HUES64 (cell line): ENCODE results near the gene SRSF3.

Experiments used
- H3K27ac ChIP-seq: 2 replicates; pipeline ENCODE4 v1.7.0; 2013; ENCODE audit warnings: low read depth, low read length, inconsistent platforms
- H3K27me3 ChIP-seq: 2 replicates; pipeline ENCODE4 v1.6.1; 2013; ENCODE audit warnings: mild to moderate bottlenecking, low read length; ENCODE audit not compliant: insufficient read depth
- H3K36me3 ChIP-seq: 2 replicates; pipeline ENCODE4 v1.6.1; 2013; ENCODE audit warnings: mild to moderate bottlenecking, low read length; ENCODE audit not compliant: insufficient read depth
- H3K4me1 ChIP-seq: 2 replicates; pipeline ENCODE4 v1.6.1; 2013; ENCODE audit warnings: mild to moderate bottlenecking, low read length, moderate library complexity; ENCODE audit not compliant: insufficient read depth
- H3K4me3 ChIP-seq: 2 replicates; pipeline ENCODE4 v1.5.1; 2013; ENCODE audit warnings: mild to moderate bottlenecking, low read length, moderate library complexity
- H3K9ac ChIP-seq: 2 replicates; pipeline ENCODE4 v1.6.1; 2013; ENCODE audit warnings: mild to moderate bottlenecking, low read depth, low read length
- H3K9me3 ChIP-seq: 2 replicates; pipeline ENCODE4 v1.6.1; 2013; ENCODE audit warnings: low read depth, low read length; ENCODE audit not compliant: insufficient read depth
- WGBS: fragments of 150-250, 120-280 bp; methylation state at CpG from one replicate; pipeline ENCODE4 v1.1.7; 2013; ENCODE audit warnings: missing lambda C conversion rate; 5-methylcytosine and 5-hydroxymethylcytosine counted together

SRSF3 gene

DNA sequence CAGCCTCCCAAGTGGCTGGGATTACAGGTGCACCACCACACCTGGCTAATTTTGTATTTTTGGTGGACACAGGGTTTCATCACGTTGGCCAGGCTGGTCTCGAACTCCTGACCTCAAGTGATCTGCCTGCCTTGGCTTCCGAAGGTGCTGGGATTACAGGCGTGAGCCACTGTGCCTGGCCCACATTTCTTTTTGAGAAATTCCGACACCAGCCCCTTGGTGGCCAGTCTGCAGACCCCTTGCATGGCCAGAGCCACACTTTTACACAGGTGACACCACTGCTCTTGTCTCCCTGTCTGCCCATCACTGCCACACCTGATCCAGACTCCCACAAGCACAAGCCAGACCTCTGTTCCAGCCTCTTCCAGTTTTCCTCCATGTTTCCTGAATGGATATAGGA is 33.0 kb downstream of the SRSF3 start:
- no peaks in the 10 kb centered on the region for H3K27me3 ChIP-seq
- no peak overlapping the region for H3K9ac ChIP-seq
- H3K4me3 ChIP-seq = no peak overlapping the region
- no peaks in the 10 kb centered on the region for H3K4me1 ChIP-seq
- H3K27ac ChIP-seq = no peak overlapping the region
- no peaks in the 10 kb centered on the region for H3K9me3 ChIP-seq
- 89% methylated on average over 5 of the region's 5 CpGs for WGBS
- H3K36me3 ChIP-seq = no peaks in the 10 kb centered on the region

DNA sequence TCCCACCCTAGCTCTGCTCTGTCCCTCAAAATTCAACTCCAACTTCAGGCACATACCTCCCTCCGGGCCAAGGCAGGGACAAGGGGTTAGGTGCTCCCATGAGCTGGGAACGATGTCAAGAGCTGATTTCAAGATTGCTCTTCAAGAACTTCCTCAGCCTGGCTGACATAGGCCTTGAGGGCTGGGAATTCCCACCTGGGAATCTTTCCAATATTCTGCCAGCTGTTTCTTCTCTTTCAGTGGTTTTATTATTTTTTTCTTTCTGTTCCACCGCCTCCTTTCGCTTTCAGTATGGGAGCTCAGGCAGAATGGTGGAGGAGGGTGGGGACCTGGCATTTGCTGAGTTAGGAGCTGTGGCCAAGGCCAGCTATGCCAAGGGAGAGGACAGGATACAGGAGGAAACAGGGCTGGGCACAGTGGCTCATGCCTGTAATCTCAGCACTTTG is 33.7 kb downstream of the SRSF3 start:
- Histone ChIP-seq H3K27me3 (no peaks in the 10 kb centered on the region), H3K4me3 (no peak overlapping the region), H3K4me1 (no peaks in the 10 kb centered on the region), H3K9ac (no peak overlapping the region), H3K27ac (no peak overlapping the region), H3K9me3 (no peaks in the 10 kb centered on the region), H3K36me3 (no peaks in the 10 kb centered on the region)
- 89% methylated on average over 4 of the region's 4 CpGs for WGBS

DNA sequence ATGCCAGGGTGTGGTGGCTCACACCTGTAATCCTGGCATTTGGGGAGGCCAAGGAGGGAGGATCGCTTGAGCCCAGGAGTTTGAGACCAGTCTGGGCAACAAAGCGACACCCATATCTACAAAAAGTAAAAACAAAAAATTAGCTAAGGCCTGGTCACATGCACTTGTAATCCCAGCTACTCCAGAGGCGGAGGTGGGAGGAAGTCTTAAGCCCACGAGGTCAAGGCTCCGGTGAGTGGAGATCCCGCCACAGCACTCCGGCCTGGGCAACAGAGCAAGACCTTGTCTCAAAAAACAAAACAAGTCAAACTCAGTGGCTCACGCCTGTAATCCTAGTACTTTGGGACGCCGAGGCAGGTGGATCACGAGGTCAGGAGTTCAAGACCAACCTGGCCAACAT is 35.6 kb downstream of the SRSF3 start:
- Histone ChIP-seq H3K27ac (no peak overlapping the region), H3K27me3 (no peaks in the 10 kb centered on the region)
- WGBS = 92% methylated on average over 11 of the region's 11 CpGs

DNA sequence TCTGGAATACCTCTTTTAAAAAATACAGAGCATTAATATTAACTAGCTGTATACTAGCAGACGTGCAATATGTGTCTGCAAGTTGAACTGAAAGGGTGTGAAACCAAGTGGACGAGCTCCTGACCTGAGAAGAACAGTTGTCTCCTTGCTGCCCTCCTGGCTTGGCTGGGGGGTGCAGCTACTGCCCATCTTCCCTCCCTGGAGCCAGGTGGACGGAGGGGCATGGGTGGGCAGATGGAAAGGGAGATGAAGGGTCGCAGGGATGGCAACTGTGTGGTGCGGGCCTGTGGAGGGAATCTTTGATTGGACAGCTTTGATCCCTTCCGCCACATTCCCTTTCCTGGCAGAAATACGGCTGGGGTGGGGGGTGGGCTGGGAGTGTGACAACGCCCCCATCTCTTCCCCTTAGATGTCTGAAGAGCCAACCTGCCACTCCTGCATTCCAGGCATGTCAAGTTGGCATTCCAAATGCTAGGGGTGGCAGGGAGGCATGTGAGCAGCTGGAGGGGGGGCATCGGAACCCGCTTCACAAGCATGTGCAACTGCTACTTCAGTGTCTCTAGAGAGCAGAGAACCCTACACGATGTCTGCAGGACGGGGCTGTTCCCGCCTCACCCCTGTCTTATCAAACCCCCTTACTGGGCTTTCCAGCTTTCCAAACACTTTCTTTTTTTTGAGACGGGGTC is 37.3 kb downstream of the SRSF3 start:
- Histone ChIP-seq H3K36me3 (no peaks in the 10 kb centered on the region), H3K4me1 (0 out of 2 replicates have a peak, but pooled peaks cover 2% of the 10 kb centered on the region), H3K9ac (no peak overlapping the region), H3K9me3 (no peaks in the 10 kb centered on the region), H3K4me3 (no peak overlapping the region), H3K27me3 (no peaks in the 10 kb centered on the region), H3K27ac (no peak overlapping the region)
- 81% methylated on average over 14 of the region's 14 CpGs for WGBS

More for the DNA sequence above, 35.6 kb downstream of the SRSF3 start:
- Histone ChIP-seq H3K36me3 (no peaks in the 10 kb centered on the region), H3K9me3 (no peaks in the 10 kb centered on the region), H3K4me1 (0 out of 2 replicates have a peak, but pooled peaks cover 2% of the 10 kb centered on the region), H3K4me3 (no peak overlapping the region), H3K9ac (no peak overlapping the region)

DNA sequence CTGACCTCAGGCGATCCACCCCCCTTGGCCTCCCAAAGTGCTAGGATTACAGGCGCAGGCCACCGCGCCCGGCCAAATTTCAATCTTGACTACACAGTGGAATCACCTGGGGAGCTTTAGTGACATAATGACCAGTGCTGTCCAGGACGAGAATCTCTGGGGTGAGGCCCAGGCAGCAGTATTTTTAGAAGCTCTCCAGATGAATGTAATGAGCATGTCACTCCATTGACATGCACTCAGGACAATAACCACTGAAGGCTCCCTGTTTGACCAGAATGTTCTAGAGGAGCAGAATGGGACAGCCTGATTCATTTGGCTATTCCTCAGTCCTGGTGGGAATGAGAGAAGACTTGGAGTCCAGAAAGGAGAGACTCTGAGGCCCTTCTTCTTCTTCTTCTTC is 39.2 kb downstream of the SRSF3 start:
- 0 out of 2 replicates have a peak, but pooled peaks cover 2% of the 10 kb centered on the region for H3K4me1 ChIP-seq
- WGBS = 93% methylated on average over 6 of the region's 6 CpGs

DNA sequence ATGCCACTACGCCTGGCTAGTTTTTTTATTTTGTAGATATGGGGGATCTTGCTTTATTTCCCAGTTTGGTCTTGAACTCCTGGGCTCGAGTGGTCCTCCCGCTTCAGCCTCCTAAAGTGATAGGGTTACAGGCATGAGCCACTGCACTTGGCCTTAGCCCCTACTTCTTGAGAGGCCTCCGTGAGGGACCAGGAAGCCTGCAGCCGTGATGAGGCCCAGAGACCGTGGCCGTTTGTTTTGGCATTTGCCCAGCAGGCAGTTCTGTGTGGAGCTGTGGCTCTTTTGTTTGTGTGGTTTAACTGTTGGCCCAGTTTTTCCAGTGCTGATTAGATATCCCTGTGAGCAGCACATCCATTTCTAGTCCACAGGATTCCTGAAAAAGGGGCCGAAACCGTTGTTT is 39.8 kb downstream of the SRSF3 start:
- WGBS = 84% methylated on average over 9 of the region's 9 CpGs
- no peaks in the 10 kb centered on the region for H3K36me3 ChIP-seq
- H3K9ac ChIP-seq = no peak overlapping the region
- no peaks in the 10 kb centered on the region for H3K27me3 ChIP-seq
- H3K27ac ChIP-seq = no peak overlapping the region
- no peaks in the 10 kb centered on the region for H3K9me3 ChIP-seq
- H3K4me1 ChIP-seq = 0 out of 2 replicates have a peak, but pooled peaks cover 2% of the 10 kb centered on the region
- no peak overlapping the region for H3K4me3 ChIP-seq

More for the DNA sequence above, 39.2 kb downstream of the SRSF3 start:
- Histone ChIP-seq H3K4me3 (no peak overlapping the region), H3K27ac (no peak overlapping the region), H3K9ac (no peak overlapping the region), H3K36me3 (no peaks in the 10 kb centered on the region), H3K9me3 (no peaks in the 10 kb centered on the region), H3K27me3 (no peaks in the 10 kb centered on the region)

DNA sequence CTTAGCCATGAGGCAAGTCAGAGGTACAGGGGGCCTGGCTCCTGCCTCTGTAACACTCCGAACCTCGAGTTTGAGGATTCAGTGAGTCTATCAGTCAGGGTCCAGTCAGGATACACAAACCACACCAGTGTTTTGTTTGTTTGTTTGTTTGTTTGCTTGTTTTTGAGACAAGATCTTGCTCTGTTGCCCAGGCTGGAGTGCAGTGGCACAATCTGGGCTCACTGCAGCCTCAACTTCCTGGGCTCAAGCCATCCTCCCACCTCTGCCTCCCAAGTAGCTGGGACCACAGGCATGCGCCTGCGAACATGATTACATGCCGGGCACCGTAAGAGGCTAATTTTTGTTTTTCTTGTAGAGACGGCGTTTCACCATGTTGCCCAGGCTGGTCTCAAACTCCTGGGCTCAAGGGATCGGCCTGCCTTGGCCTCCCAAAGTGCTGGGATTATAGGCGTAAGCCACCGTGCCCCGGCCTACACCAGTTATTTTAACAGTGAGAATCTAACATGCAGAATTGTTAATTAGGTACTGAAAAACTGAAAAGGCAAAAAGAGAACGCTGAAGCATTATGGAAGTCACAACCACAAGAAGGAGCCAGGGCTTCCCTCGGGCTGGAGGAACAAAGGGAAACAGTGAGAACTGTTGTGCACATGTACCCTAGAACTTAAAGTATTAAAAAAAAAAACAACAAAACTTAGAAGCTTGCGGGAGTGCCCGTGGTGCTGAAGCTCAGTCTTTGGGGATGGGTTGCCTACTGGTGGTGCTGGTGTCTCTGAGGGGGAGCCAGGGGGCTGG is 40.4 kb downstream of the SRSF3 start:
- no peak overlapping the region for H3K27ac ChIP-seq
- WGBS = 92% methylated on average over 16 of the region's 16 CpGs
- no peaks in the 10 kb centered on the region for H3K36me3 ChIP-seq
- H3K9me3 ChIP-seq = no peaks in the 10 kb centered on the region
- H3K4me3 ChIP-seq = no peak overlapping the region
- H3K27me3 ChIP-seq = no peaks in the 10 kb centered on the region
- 0 out of 2 replicates have a peak, but pooled peaks cover 2% of the 10 kb centered on the region for H3K4me1 ChIP-seq
- H3K9ac ChIP-seq = no peak overlapping the region

DNA sequence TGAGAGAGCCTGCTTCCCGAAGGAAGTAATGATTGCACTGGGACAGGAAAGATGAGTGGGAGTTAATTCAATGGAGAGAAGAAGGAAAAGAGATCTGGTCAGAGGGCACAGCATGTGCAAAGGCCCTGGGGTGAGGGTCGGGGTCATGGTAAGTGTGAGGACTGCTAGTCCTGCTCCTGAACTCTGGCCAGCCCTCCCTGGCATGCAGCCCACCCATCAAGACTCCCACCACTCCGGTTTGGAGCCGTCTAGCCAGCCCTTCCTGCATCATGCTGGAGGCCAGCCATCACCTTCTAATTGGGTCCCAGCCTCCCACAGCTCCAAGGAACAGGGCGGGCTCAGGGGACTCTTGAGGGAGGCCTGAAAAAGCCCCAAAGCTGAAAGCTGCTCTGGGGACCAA is 42.1 kb downstream of the SRSF3 start:
- WGBS = 80% methylated on average over 5 of the region's 5 CpGs
- Histone ChIP-seq H3K27ac (no peak overlapping the region), H3K9me3 (no peaks in the 10 kb centered on the region), H3K27me3 (no peaks in the 10 kb centered on the region), H3K4me3 (no peak overlapping the region), H3K36me3 (no peaks in the 10 kb centered on the region), H3K4me1 (0 out of 2 replicates have a peak, but pooled peaks cover 2% of the 10 kb centered on the region), H3K9ac (no peak overlapping the region)

DNA sequence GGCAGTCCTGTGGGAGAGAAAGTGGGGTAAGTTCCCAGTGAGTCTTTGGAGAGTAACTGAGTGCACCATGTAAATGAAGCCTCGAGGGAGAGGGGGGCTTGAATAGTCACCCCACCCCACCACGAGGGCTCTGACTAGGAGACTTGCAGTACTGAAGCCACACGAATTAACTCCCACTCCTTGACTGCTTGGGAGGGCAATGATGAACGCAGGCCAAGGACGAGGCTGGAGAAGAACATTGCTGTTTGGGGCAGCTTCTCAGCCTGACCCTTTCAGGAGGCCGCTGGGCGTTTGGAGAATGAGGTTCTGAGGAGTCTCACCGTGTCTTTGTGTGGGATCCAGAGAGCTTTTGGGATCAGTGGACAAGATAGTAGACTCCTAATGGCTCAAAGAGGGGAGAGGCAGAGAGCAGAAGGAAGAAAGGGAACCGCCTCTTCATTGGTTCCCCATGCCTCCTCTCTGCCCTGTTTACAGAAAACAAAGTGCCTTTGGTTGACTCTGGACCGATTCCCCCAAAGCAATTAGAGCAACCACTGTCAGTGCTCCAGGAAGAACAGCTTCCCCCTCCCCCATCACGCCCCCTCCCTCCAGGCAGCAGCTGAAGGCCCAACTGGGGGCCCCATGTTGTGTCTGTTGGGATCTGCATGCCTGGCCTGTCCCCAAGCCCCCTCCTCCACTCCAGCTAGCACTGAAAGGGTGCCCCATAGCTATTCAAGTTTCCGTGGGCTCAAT is 42.7 kb downstream of the SRSF3 start:
- Histone ChIP-seq H3K9me3 (no peaks in the 10 kb centered on the region), H3K9ac (no peak overlapping the region), H3K27me3 (no peaks in the 10 kb centered on the region), H3K4me1 (0 out of 2 replicates have a peak, but pooled peaks cover 4% of the 10 kb centered on the region), H3K4me3 (no peak overlapping the region), H3K27ac (no peak overlapping the region), H3K36me3 (no peaks in the 10 kb centered on the region)
- 89% methylated on average over 12 of the region's 12 CpGs for WGBS

DNA sequence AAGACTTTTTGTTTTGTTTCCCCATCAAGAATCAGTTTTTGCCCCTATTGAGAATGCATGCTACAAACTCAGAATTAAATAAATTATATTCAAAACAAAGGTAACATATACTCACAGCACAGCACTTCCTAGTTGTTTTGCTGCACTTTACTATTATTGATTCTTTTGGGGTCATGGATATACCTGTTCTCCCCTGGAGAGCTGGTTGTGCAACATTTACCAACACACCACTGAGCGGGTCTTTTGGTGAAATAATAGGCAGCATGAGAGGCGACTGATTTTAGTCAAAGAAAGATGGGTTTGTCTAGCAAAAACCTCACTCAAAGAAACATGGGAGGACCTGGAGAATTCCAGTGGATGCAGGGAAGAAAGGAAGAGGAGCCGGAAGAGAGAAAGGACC is 44.4 kb downstream of the SRSF3 start:
- Histone ChIP-seq H3K4me3 (no peak overlapping the region), H3K9ac (no peak overlapping the region), H3K27me3 (no peaks in the 10 kb centered on the region), H3K36me3 (no peaks in the 10 kb centered on the region), H3K4me1 (peaks cover 4% of the 10 kb centered on the region; the same call in 1 of the 2 replicates), H3K9me3 (no peaks in the 10 kb centered on the region), H3K27ac (no peak overlapping the region)
- 93% methylated on average over 3 of the region's 3 CpGs for WGBS
